Measurements from ENCODE around the gene ATAD3B.

The ATAD3B gene

DNA sequence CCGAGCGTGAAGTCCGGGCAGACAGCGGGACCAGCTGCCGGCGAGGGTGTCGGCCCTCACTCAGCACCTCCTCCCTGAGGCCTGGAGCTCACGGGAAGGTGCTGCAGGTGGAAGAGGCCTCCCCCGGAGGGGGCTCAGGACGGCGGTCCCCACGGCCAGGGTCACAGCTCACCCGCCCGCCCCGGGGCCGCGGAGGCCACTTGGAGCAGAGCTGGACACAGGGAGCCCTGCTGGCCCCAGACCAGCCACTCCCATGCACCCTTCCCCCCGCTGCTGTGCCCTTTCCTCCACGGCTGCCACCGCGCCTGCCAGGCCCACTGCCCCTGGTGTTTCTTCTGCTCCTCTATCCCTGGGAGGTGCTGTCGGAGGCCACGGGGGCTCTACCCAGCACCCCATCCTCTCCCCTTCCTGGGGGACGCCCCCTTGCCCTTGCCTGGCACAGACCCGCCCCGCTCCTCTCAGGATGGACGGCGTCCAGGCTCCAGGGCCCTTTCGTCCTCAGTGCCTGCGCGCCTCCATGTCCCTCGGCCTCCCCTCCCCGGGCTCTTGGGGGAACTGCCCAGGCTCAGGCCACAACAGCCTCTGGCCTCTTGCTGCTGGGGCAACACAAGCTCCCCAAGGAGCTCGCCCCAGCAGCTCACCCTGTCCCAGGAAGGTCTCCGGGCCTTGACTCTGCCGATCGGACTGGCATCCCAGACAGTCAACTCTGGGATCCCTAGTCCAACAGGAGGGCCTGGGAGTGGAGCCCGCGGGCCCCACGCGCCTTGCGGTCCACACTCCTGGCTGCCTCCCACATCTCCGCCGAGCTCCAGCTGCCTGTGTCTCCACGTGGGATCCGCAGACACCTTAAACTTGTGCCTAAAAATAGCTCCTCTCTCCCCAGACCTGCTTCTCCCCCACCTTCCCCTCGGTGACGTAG is 64.7 kb downstream of the ATAD3B start:
- Histone ChIP-seq H3K27me3 (ENCODE audit: control insufficient read depth, insufficient read depth, low read length) (no peaks in the 10 kb centered on the region), H3K4me3 (ENCODE audit: low read depth, low read length) (no peak overlapping the region), H3K9ac (ENCODE audit: low read depth, low read length) (peak overlapping the region; percentile 5), H3K36me3 (ENCODE audit: control insufficient read depth, insufficient read depth, low read length) (peaks cover 11% of the 10 kb centered on the region), H3K4me1 (ENCODE audit: control insufficient read depth, insufficient read depth, low read length) (no peaks in the 10 kb centered on the region), H3K9me3 (ENCODE audit: control insufficient read depth, insufficient read depth, low read length) (no peaks in the 10 kb centered on the region)

DNA sequence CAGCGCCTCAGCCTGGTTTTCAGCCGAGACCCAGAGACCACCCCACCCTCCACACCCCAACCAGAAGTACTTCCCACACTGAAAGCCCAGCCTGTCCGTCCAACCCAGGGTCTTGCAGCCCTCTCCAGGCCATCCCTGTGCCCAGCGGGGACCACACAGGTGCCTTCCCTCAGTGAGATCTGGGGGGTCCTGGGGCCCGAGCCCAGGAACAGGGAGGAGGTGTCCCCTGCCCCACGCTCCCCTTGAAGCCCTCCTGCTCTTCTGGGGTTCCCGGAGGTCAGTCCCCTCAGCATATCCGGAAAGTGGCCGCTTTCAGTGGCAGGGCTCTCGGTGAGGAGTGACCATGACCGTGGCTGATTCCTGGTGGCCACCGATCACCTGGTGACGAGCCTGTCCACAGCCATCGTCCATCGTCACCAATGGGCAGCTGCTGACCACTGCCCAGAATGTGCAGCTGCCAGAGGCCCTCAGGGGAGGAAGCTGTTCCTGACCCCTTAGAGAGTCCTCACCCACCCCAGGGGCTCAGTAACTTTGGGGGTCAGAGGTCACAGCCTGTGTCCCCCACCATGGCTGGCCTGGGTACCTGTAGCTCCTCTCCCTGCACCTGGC is 65.5 kb downstream of the ATAD3B start:
- peaks cover 18% of the 10 kb centered on the region for H3K36me3 ChIP-seq (ENCODE audit: control insufficient read depth, insufficient read depth, low read length)
- no peaks in the 10 kb centered on the region for H3K4me1 ChIP-seq (ENCODE audit: control insufficient read depth, insufficient read depth, low read length)
- H3K9me3 ChIP-seq (ENCODE audit: control insufficient read depth, insufficient read depth, low read length), result no peaks in the 10 kb centered on the region
- H3K27me3 ChIP-seq (ENCODE audit: control insufficient read depth, insufficient read depth, low read length), result no peaks in the 10 kb centered on the region
- no peak overlapping the region for H3K4me3 ChIP-seq (ENCODE audit: low read depth, low read length)
- peak overlapping the region; percentile 5 for H3K9ac ChIP-seq (ENCODE audit: low read depth, low read length)

- Histone ChIP-seq H3K4me3 (ENCODE audit: low read depth, low read length) (no peak overlapping the region), H3K4me1 (ENCODE audit: control insufficient read depth, insufficient read depth, low read length) (no peaks in the 10 kb centered on the region), H3K9ac (ENCODE audit: low read depth, low read length) (no peak overlapping the region), H3K27me3 (ENCODE audit: control insufficient read depth, insufficient read depth, low read length) (no peaks in the 10 kb centered on the region), H3K36me3 (ENCODE audit: control insufficient read depth, insufficient read depth, low read length) (peaks cover 24% of the 10 kb centered on the region), H3K9me3 (ENCODE audit: control insufficient read depth, insufficient read depth, low read length) (no peaks in the 10 kb centered on the region)
These were observed 66.2 kb downstream of the ATAD3B start for GRCh38 chr1:1537626-1538250.

DNA sequence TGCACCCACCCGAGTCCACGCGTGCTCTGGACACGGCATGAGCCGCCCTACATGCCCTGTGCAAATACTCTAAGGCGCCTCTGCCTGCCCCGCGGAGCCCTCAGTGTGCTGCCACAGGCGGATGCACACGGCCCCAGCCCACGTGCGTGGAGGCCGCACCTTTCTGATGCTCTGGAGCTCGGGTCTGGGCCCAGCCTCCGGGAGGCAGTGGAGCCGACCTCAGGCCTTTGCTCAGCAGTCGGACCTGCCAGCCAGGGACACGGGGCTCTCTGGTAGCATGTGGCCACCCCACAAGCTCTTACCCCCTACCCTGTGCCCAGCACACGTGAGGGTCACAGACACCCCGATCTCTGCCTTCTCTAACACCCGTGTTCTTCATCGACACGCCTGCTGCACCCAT is 66.8 kb downstream of the ATAD3B start:
- H3K9ac ChIP-seq (ENCODE audit: low read depth, low read length), result no peak overlapping the region
- no peaks in the 10 kb centered on the region for H3K27me3 ChIP-seq (ENCODE audit: control insufficient read depth, insufficient read depth, low read length)
- no peak overlapping the region for H3K4me3 ChIP-seq (ENCODE audit: low read depth, low read length)
- H3K4me1 ChIP-seq (ENCODE audit: control insufficient read depth, insufficient read depth, low read length), result no peaks in the 10 kb centered on the region
- H3K9me3 ChIP-seq (ENCODE audit: control insufficient read depth, insufficient read depth, low read length), result no peaks in the 10 kb centered on the region
- peaks cover 30% of the 10 kb centered on the region for H3K36me3 ChIP-seq (ENCODE audit: control insufficient read depth, insufficient read depth, low read length)

GRCh38 chr1:1538989-1539309 is 67.4 kb downstream of the ATAD3B start:
- no peaks in the 10 kb centered on the region for H3K27me3 ChIP-seq (ENCODE audit: control insufficient read depth, insufficient read depth, low read length)
- no peaks in the 10 kb centered on the region for H3K9me3 ChIP-seq (ENCODE audit: control insufficient read depth, insufficient read depth, low read length)
- H3K9ac ChIP-seq (ENCODE audit: low read depth, low read length), result no peak overlapping the region
- peak overlapping the region; percentile 69 for H3K4me3 ChIP-seq (ENCODE audit: low read depth, low read length)
- H3K36me3 ChIP-seq (ENCODE audit: control insufficient read depth, insufficient read depth, low read length), result peaks cover 34% of the 10 kb centered on the region
- H3K4me1 ChIP-seq (ENCODE audit: control insufficient read depth, insufficient read depth, low read length), result no peaks in the 10 kb centered on the region

DNA sequence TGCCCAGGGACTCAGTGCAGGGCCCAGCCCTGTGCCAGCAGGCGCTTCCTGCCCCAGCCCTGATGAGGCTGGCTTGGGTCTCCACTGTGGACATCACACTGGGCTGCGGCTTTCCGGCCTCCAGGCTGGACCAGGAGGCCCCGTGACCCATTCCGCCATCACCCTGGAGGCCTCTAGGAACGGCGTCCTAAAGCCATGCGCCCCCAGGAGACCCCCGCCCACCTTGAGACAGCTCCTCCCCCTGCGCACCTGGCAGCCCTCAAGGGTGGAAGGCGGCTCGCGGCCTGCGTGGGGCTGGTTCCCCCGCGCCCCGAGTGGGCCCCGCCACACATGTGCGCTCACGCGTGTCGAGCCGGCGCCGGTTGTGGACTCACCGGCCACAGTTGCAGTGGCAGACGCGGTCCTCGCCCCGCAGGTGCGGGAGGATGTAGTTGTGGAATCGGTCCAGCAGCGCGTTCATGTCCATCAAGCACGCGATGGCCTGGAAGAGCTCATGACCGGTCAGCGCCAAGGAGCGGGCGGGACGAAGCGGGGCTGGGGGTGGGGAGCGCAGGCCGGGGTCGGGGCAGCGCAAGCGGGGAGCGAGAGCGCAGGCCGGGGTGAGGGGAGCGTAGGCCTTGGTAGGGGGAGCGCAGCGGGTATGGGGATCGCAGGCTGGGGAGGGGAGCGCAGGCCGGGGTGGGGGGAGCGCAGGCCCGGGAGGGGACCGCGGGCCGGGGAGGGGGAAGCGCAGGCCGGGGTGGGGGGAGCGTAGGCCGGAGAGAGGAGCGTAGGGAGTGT is 67.9 kb downstream of the ATAD3B start:
- Histone ChIP-seq H3K27me3 (ENCODE audit: control insufficient read depth, insufficient read depth, low read length) (no peaks in the 10 kb centered on the region), H3K4me3 (ENCODE audit: low read depth, low read length) (peak overlapping the region; percentile 69), H3K9ac (ENCODE audit: low read depth, low read length) (no peak overlapping the region), H3K36me3 (ENCODE audit: control insufficient read depth, insufficient read depth, low read length) (peaks cover 37% of the 10 kb centered on the region), H3K4me1 (ENCODE audit: control insufficient read depth, insufficient read depth, low read length) (no peaks in the 10 kb centered on the region), H3K9me3 (ENCODE audit: control insufficient read depth, insufficient read depth, low read length) (no peaks in the 10 kb centered on the region)

DNA sequence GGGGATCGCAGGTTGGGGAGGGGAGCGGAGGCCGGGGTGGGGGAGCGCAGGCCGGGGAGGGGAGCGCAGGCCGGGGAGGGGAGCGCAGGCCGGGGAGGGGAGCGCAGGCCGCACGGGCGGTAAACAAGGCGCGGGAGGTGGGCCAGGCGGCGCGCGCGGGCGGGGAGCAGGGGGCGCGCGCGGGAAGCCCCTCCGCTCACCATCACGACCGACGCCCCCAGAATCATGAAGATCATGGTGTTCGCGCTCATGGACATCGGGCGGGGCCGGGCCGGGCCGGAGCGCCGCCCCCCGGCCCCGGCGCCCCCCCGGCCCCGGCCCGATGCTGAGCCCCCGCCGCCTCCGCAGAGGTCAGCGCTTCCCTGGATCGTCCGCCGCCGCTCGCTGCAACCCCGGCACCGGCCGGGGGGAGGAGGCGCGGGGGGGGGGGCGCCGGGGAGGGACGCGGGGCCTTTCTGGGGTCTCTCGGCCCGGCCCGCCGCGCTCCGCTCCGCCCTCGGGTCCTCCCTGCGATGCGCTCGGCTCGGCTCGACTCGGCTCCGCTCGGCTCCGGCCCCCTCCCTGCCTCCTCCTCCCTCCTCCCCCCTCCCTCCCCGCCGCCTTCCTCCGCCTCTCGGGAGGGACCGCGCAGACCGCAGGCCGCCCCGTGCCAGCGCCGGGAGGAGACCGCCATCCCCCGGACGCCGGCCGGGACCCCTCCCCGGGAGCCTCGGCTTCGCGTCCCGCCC is 68.7 kb downstream of the ATAD3B start, which contains the start of gene TMEM240:
TSS of gene TMEM240 (minus strand) at position 535 of the 728 bp plus-strand sequence. CDS start at position 257, 278 bp downstream.
- Histone ChIP-seq H3K27me3 (ENCODE audit: control insufficient read depth, insufficient read depth, low read length) (no peaks in the 10 kb centered on the region), H3K4me1 (ENCODE audit: control insufficient read depth, insufficient read depth, low read length) (no peaks in the 10 kb centered on the region), H3K9me3 (ENCODE audit: control insufficient read depth, insufficient read depth, low read length) (no peaks in the 10 kb centered on the region), H3K36me3 (ENCODE audit: control insufficient read depth, insufficient read depth, low read length) (peaks cover 39% of the 10 kb centered on the region), H3K9ac (ENCODE audit: low read depth, low read length) (peak within 1 kb of the TSS; percentile 73), H3K4me3 (ENCODE audit: low read depth, low read length) (peak within 1 kb of the TSS; percentile 69)

- no peaks in the 10 kb centered on the region for H3K27me3 ChIP-seq (ENCODE audit: control insufficient read depth, insufficient read depth, low read length)
- H3K4me1 ChIP-seq (ENCODE audit: control insufficient read depth, insufficient read depth, low read length), result no peaks in the 10 kb centered on the region
- peak overlapping the region; percentile 46 for H3K4me3 ChIP-seq (ENCODE audit: low read depth, low read length)
- peaks cover 39% of the 10 kb centered on the region for H3K36me3 ChIP-seq (ENCODE audit: control insufficient read depth, insufficient read depth, low read length)
- H3K9ac ChIP-seq (ENCODE audit: low read depth, low read length), result peak overlapping the region; percentile 73
- no peaks in the 10 kb centered on the region for H3K9me3 ChIP-seq (ENCODE audit: control insufficient read depth, insufficient read depth, low read length)
These were observed 69.5 kb downstream of the ATAD3B start for GRCh38 chr1:1540818-1541628.

- H3K9me3 ChIP-seq (ENCODE audit: control insufficient read depth, insufficient read depth, low read length), result no peaks in the 10 kb centered on the region
- H3K4me3 ChIP-seq (ENCODE audit: low read depth, low read length), result no peak overlapping the region
- no peaks in the 10 kb centered on the region for H3K27me3 ChIP-seq (ENCODE audit: control insufficient read depth, insufficient read depth, low read length)
- H3K36me3 ChIP-seq (ENCODE audit: control insufficient read depth, insufficient read depth, low read length), result peaks cover 43% of the 10 kb centered on the region
- H3K4me1 ChIP-seq (ENCODE audit: control insufficient read depth, insufficient read depth, low read length), result no peaks in the 10 kb centered on the region
- no peak overlapping the region for H3K9ac ChIP-seq (ENCODE audit: low read depth, low read length)
These were observed 70.6 kb downstream of the ATAD3B start for GRCh38 chr1:1541956-1542765.

Measured in iPS-15b (cell line).